GM23338 (cell line): Measurements from ENCODE around the gene TFPI2. TPM values are rescaled to one million over a fixed set of nuclear protein-coding genes. Genes with fewer than 3 reads are reported as not detected.

Experiments
- ATAC-seq: fragments of 200-7000 bp; cut with Tn5 transposase; 3 replicates; pipeline ENCODE4 v1.9.1; 2020
- DNase-seq: peaks from one replicate; pipeline ENCODE4 v3.0.0-alpha.2; 2015; ENCODE audit warnings: low spot score
- H2AFZ ChIP-seq: fragments of 200-600 bp; sonication (generic); 2 replicates; pipeline ENCODE4 v1.8.0; 2016; ENCODE audit warnings: antibody characterized with exemption, mild to moderate bottlenecking, moderate library complexity
- H3F3A ChIP-seq: fragments of 200-600 bp; sonication (generic); replicated peaks from 2 replicates; pipeline ENCODE4 v1.8.0; 2017; ENCODE audit warnings: antibody characterized with exemption, mixed run types, low read depth
- H3K27ac ChIP-seq: fragments of 200-600 bp; sonication (generic); 2 replicates; pipeline ENCODE4 v1.6.1; 2016; ENCODE audit warnings: low read depth
- H3K27me3 ChIP-seq: fragments of 200-600 bp; sonication (generic); 2 replicates; pipeline ENCODE4 v1.8.0; 2016; ENCODE audit warnings: mild to moderate bottlenecking, mixed run types, moderate library complexity; ENCODE audit not compliant: insufficient read depth
- H3K36me3 ChIP-seq: fragments of 200-600 bp; sonication (generic); 2 replicates; pipeline ENCODE4 v1.8.0; 2016; ENCODE audit warnings: mild to moderate bottlenecking; ENCODE audit not compliant: insufficient read depth
- H3K4me1 ChIP-seq: fragments of 200-600 bp; sonication (generic); 2 replicates; pipeline ENCODE4 v1.8.0; 2016; ENCODE audit warnings: mild to moderate bottlenecking, moderate library complexity; ENCODE audit not compliant: insufficient read depth
- H3K4me2 ChIP-seq: fragments of 200-600 bp; sonication (generic); 2 replicates; pipeline ENCODE4 v1.7.1; 2017; ENCODE audit warnings: mixed run types
- H3K4me3 ChIP-seq: fragments of 200-600 bp; sonication (generic); 2 replicates; pipeline ENCODE4 v1.6.1; 2016; ENCODE audit warnings: mixed run types
- H3K79me2 ChIP-seq: fragments of 200-600 bp; sonication (generic); replicated peaks from 2 replicates; pipeline ENCODE4 v1.8.0; 2017; ENCODE audit warnings: mild to moderate bottlenecking; ENCODE audit not compliant: insufficient read depth
- H3K9me2 ChIP-seq: fragments of 200-600 bp; sonication (generic); 2 replicates; pipeline ENCODE4 v1.8.0; 2017; ENCODE audit not compliant: insufficient read depth
- H4K20me1 ChIP-seq: fragments of 200-600 bp; sonication (generic); replicated peaks from 2 replicates; pipeline ENCODE4 v1.8.0; 2017; ENCODE audit warnings: mild to moderate bottlenecking; ENCODE audit not compliant: insufficient read depth
- H3K27ac Mint-ChIP-seq: 2 replicates; pipeline ENCODE4 v1.8.0; 2020; ENCODE audit warnings: inconsistent platforms, mild to moderate bottlenecking, moderate library complexity, mixed read lengths
- H3K27me3 Mint-ChIP-seq: 3 replicates; pipeline ENCODE4 v1.8.0; 2022; ENCODE audit warnings: low read depth, mild to moderate bottlenecking, moderate library complexity, mixed read lengths, inconsistent platforms; ENCODE audit not compliant: insufficient read depth, poor library complexity
- H3K36me3 Mint-ChIP-seq: 3 replicates; pipeline ENCODE4 v1.8.0; 2021; ENCODE audit warnings: low read depth, mild to moderate bottlenecking, inconsistent platforms, moderate library complexity, mixed read lengths
- H3K4me1 Mint-ChIP-seq: 3 replicates; pipeline ENCODE4 v1.8.0; 2020; ENCODE audit warnings: mild to moderate bottlenecking, inconsistent platforms, mixed read lengths
- H3K4me3 Mint-ChIP-seq: 3 replicates; pipeline ENCODE4 v1.8.0; 2021; ENCODE audit warnings: moderate library complexity, mild to moderate bottlenecking, inconsistent platforms, mixed read lengths
- H3K9me3 Mint-ChIP-seq: 3 replicates; pipeline ENCODE4 v1.8.0; 2020; ENCODE audit warnings: moderate library complexity, mild to moderate bottlenecking, inconsistent platforms, mixed read lengths
- CREB1 ChIP-seq: fragments of 250-450 bp; sonication (Bioruptor Pico); IDR thresholded peaks from 2 replicates; pipeline ENCODE4 v1.5.0; 2020; ENCODE audit warnings: low read depth, mild to moderate bottlenecking, moderate library complexity
- NANOG ChIP-seq: IDR thresholded peaks from 2 replicates; pipeline ENCODE4 v1.6.1; 2016; ENCODE audit warnings: antibody characterized with exemption, borderline replicate concordance
- polyA plus RNA-seq: library from polyadenylated mRNA; unstranded; fragments of >200 nt; fragmentation: Nextera tagmentation; extraction: Ambion mirVana; gene quantifications from 2 replicates; pipeline ENCODE4 v1.2.1, GENCODE V29; 2016
- total RNA-seq: library from RNA; depleted of rRNA; stranded (reverse); fragments of >200 nt; shearing (Covaris generic); gene quantifications from 2 replicates; pipeline ENCODE4 v1.2.3, GENCODE V29; 2014
- TF ChIP-seq, protein P1 (sequence below): fragments of 250-450 bp; sonication (Bioruptor Pico); IDR thresholded peaks from 2 replicates; pipeline ENCODE4 v1.5.0; 2020; ENCODE audit warnings: mild to moderate bottlenecking, moderate library complexity
- TF ChIP-seq, protein P2 (sequence below), 2 experiments: fragments of 200-600 bp in 1 of 2; sonication (generic) in 1 of 2; conservative IDR thresholded peaks; 2 replicates each; pipeline versions ENCODE4 v1.5.1 to v1.6.1; 2016 to 2017; ENCODE audit warnings: antibody characterized with exemption in 2 of 2, low read depth in 2 of 2, mild to moderate bottlenecking in 2 of 2, moderate library complexity in 1 of 2

The TFPI2 gene
- total and polyA plus RNA-seq, 2 experiments from 2014 or later: 13.3 to 18.1 TPM

DNA sequence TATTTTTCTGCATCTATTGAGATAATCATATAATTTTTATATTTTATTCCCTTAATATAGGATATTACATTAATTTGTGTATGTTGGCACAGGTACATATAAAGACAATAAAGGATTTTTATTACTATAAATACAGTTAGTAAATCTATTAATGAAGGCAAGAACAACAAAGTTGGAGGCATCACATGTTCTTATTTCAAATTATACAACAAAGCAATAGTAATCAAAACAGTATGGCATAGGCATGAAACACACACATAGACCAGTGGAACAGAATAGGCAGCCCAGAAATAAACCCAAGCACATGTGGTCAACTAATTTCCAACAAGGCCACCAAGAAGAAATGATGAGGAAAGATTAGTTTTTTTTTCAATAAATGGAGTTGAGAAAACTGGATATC lies 11.2 kb downstream of the TFPI2 start (continued):
- TF ChIP-seq, protein P1, sequence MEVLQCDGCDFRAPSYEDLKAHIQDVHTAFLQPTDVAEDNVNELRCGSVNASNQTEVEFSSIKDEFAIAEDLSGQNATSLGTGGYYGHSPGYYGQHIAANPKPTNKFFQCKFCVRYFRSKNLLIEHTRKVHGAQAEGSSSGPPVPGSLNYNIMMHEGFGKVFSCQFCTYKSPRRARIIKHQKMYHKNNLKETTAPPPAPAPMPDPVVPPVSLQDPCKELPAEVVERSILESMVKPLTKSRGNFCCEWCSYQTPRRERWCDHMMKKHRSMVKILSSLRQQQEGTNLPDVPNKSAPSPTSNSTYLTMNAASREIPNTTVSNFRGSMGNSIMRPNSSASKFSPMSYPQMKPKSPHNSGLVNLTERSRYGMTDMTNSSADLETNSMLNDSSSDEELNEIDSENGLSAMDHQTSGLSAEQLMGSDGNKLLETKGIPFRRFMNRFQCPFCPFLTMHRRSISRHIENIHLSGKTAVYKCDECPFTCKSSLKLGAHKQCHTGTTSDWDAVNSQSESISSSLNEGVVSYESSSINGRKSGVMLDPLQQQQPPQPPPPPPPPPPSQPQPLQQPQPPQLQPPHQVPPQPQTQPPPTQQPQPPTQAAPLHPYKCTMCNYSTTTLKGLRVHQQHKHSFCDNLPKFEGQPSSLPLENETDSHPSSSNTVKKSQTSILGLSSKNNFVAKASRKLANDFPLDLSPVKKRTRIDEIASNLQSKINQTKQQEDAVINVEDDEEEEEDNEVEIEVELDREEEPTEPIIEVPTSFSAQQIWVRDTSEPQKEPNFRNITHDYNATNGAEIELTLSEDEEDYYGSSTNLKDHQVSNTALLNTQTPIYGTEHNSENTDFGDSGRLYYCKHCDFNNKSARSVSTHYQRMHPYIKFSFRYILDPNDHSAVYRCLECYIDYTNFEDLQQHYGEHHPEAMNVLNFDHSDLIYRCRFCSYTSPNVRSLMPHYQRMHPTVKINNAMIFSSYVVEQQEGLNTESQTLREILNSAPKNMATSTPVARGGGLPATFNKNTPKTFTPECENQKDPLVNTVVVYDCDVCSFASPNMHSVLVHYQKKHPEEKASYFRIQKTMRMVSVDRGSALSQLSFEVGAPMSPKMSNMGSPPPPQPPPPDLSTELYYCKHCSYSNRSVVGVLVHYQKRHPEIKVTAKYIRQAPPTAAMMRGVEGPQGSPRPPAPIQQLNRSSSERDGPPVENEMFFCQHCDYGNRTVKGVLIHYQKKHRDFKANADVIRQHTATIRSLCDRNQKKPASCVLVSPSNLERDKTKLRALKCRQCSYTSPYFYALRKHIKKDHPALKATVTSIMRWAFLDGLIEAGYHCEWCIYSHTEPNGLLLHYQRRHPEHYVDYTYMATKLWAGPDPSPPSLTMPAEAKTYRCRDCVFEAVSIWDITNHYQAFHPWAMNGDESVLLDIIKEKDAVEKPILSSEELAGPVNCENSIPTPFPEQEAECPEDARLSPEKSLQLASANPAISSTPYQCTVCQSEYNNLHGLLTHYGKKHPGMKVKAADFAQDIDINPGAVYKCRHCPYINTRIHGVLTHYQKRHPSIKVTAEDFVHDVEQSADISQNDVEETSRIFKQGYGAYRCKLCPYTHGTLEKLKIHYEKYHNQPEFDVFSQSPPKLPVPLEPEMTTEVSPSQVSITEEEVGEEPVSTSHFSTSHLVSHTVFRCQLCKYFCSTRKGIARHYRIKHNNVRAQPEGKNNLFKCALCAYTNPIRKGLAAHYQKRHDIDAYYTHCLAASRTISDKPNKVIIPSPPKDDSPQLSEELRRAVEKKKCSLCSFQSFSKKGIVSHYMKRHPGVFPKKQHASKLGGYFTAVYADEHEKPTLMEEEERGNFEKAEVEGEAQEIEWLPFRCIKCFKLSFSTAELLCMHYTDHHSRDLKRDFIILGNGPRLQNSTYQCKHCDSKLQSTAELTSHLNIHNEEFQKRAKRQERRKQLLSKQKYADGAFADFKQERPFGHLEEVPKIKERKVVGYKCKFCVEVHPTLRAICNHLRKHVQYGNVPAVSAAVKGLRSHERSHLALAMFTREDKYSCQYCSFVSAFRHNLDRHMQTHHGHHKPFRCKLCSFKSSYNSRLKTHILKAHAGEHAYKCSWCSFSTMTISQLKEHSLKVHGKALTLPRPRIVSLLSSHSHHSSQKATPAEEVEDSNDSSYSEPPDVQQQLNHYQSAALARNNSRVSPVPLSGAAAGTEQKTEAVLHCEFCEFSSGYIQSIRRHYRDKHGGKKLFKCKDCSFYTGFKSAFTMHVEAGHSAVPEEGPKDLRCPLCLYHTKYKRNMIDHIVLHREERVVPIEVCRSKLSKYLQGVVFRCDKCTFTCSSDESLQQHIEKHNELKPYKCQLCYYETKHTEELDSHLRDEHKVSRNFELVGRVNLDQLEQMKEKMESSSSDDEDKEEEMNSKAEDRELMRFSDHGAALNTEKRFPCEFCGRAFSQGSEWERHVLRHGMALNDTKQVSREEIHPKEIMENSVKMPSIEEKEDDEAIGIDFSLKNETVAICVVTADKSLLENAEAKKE (CRISPR knock-in tag): no peak
- TF ChIP-seq CREB1 (CRISPR knock-in tag) (no peak), NANOG (no peak)

DNA sequence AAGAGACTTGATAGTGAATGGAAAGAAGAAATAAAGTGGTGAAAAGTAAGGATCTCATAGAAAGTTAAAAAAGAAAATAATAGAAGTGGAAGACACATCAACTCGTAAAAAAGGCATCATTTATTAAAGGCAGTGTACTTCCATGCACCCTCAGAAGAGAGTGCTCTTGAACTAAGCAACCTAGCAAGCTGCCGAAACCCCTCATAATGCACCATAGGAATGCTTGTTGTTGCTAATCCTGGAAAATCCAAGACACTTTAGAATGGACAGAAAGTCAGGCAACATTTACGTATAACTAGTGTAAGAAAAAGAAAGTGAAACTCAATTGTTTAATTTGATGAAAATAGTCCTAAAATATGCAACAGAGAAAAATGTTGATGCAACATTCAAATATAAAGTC lies 12.8 kb downstream of the TFPI2 start:
- Histone ChIP-seq H4K20me1 (no peaks in the 10 kb centered on the region), H3K79me2 (no peaks in the 10 kb centered on the region), H3K4me3 (no peak overlapping the region), H3K36me3 (no peaks in the 10 kb centered on the region; the same call in 1 of the 2 replicates), H3K4me2 (no peak overlapping the region), H3F3A (no peaks in the 10 kb centered on the region), H3K27me3 (no peaks in the 10 kb centered on the region), H3K4me1 (no peaks in the 10 kb centered on the region), H3K27ac (no peak overlapping the region), H3K9me2 (no peaks in the 10 kb centered on the region), H2AFZ (no peak overlapping the region)
- peaks cover 2% of the 10 kb centered on the region for H3K27me3 Mint-ChIP-seq
- TF ChIP-seq, protein P1 (CRISPR knock-in tag): no peak
- TF ChIP-seq, protein P2, sequence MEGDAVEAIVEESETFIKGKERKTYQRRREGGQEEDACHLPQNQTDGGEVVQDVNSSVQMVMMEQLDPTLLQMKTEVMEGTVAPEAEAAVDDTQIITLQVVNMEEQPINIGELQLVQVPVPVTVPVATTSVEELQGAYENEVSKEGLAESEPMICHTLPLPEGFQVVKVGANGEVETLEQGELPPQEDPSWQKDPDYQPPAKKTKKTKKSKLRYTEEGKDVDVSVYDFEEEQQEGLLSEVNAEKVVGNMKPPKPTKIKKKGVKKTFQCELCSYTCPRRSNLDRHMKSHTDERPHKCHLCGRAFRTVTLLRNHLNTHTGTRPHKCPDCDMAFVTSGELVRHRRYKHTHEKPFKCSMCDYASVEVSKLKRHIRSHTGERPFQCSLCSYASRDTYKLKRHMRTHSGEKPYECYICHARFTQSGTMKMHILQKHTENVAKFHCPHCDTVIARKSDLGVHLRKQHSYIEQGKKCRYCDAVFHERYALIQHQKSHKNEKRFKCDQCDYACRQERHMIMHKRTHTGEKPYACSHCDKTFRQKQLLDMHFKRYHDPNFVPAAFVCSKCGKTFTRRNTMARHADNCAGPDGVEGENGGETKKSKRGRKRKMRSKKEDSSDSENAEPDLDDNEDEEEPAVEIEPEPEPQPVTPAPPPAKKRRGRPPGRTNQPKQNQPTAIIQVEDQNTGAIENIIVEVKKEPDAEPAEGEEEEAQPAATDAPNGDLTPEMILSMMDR (conservative IDR thresholded peaks at IDR 0.05; ENCODE audit: low read depth in 2 of 2): peak in 1 of 2 experiments; percentile 14; a peak in 1 of 4 replicates
- no peak overlapping the region for H3K4me3 Mint-ChIP-seq
- peaks cover 34% of the 10 kb centered on the region for H3K9me3 Mint-ChIP-seq
- H3K4me1 Mint-ChIP-seq: peaks cover 7% of the 10 kb centered on the region; the same call in 2 of the 3 replicates
- ATAC-seq: no peak
- no peak for DNase-seq
- peaks cover 30% of the 10 kb centered on the region; the same call in 2 of the 3 replicates for H3K36me3 Mint-ChIP-seq
- H3K27ac Mint-ChIP-seq: no peak overlapping the region
